Muscle of arm (tissue), 12 donors: ENCODE data around the gene GCLM. TPM values are rescaled to one million over a fixed set of nuclear protein-coding genes. Genes with fewer than 3 reads are reported as not detected.
"Not testable (repeated sequence)": the region's sequence is repeated elsewhere in the genome, so short reads cannot be mapped to it uniquely, and the experiment has no call there.

Source experiments
- DNase-seq: peaks from one replicate; pipeline ENCODE4 v3.0.0-alpha.2; 2013
- polyA plus RNA-seq, 12 donors: library from polyadenylated mRNA; unstranded; fragments of 120-200 nt; gene quantifications; one replicate each; pipeline ENCODE4 v1.2.1, GENCODE V29; 2013; ENCODE audit not compliant: insufficient read length in 12 of 12

The GCLM gene
- polyA plus RNA-seq, 12 donors = 5.6 to 86.3 (median 8.6) TPM

- no peak for DNase-seq
These were observed 8.3 kb downstream of the GCLM start for GRCh38 chr1:93900723-93901504.

- no peak for DNase-seq
These were observed 9.6 kb downstream of the GCLM start for GRCh38 chr1:93899543-93900207.

GRCh38 chr1:93888900-93889299 lies 20.3 kb downstream of the GCLM start:
- no peak for DNase-seq

- DNase-seq = no peak
These were observed 27.0 kb downstream of the GCLM start for GRCh38 chr1:93882269-93882668.

GRCh38 chr1:93880731-93881130 lies 28.5 kb downstream of the GCLM start:
- DNase-seq = no peak

GRCh38 chr1:93878889-93879586 lies 30.2 kb downstream of the GCLM start, which contains the start of gene DNTTIP2:
TSS of gene DNTTIP2 (minus strand) at chr1:93879206. CDS start at chr1:93879148, 58 bp downstream.
- DNase-seq = peak; percentile 97

- DNase-seq = no peak
These were observed 30.7 kb downstream of the GCLM start for GRCh38 chr1:93878501-93878888.

GRCh38 chr1:93877529-93877928 lies 31.7 kb downstream of the GCLM start:
- no peak for DNase-seq

- DNase-seq = no peak
These were observed 33.0 kb downstream of the GCLM start for GRCh38 chr1:93876244-93876643.

GRCh38 chr1:93874025-93874651 lies 35.1 kb downstream of the GCLM start:
- peak; percentile 9 for DNase-seq

GRCh38 chr1:93871366-93871765 lies 37.9 kb downstream of the GCLM start:
- no peak for DNase-seq

GRCh38 chr1:93869653-93870052 lies 39.6 kb downstream of the GCLM start:
- DNase-seq = no peak

- DNase-seq = not testable (repeated sequence)
These were observed 40.7 kb downstream of the GCLM start for GRCh38 chr1:93868492-93868891.

GRCh38 chr1:93865253-93865652 lies 44.0 kb downstream of the GCLM start:
- DNase-seq = no peak

GRCh38 chr1:93864175-93864574 lies 45.1 kb downstream of the GCLM start:
- DNase-seq = no peak

GRCh38 chr1:93857653-93858052 lies 51.6 kb downstream of the GCLM start:
- DNase-seq = not testable (repeated sequence)

GRCh38 chr1:93855983-93856382 lies 53.2 kb downstream of the GCLM start:
- DNase-seq = not testable (repeated sequence)

- DNase-seq = no peak
These were observed 55.3 kb downstream of the GCLM start for GRCh38 chr1:93853940-93854339.

GRCh38 chr1:93851878-93852277 lies 57.4 kb downstream of the GCLM start:
- no peak for DNase-seq

- DNase-seq = no peak
These were observed 57.9 kb downstream of the GCLM start for GRCh38 chr1:93851327-93851712.

GRCh38 chr1:93850687-93851326 lies 58.4 kb downstream of the GCLM start:
- not testable (repeated sequence) for DNase-seq
